ENCODE results near the gene ITGAE.
"Not testable (repeated sequence)": the region's sequence is repeated elsewhere in the genome, so short reads cannot be mapped to it uniquely, and the experiment has no call there.

The ITGAE gene

GRCh38 chr17:3761918-3762380, 39.0 kb downstream of the ITGAE start:
- DNase-seq (ENCODE audit: low read depth in 1 of 2, low spot score in 1 of 2), result no peak

- DNase-seq (ENCODE audit: low read depth in 1 of 2, low spot score in 1 of 2), result no peak
Observed at GRCh38 chr17:3761036-3761917, 39.7 kb downstream of the ITGAE start.

- no peak for DNase-seq (ENCODE audit: low read depth in 1 of 2, low spot score in 1 of 2)
Observed at GRCh38 chr17:3759597-3760216, 41.3 kb downstream of the ITGAE start.

GRCh38 chr17:3755335-3756030, 45.5 kb downstream of the ITGAE start:
- DNase-seq (ENCODE audit: low read depth in 1 of 2, low spot score in 1 of 2), result no peak

- peak; percentile 36 to 58 for DNase-seq (ENCODE audit: low read depth in 1 of 2, low spot score in 1 of 2)
Observed at GRCh38 chr17:3754458-3755334, 46.3 kb downstream of the ITGAE start.

- DNase-seq (ENCODE audit: low read depth in 1 of 2, low spot score in 1 of 2), result no peak
Observed at GRCh38 chr17:3754066-3754457, 46.9 kb downstream of the ITGAE start.

- DNase-seq (ENCODE audit: low read depth in 1 of 2, low spot score in 1 of 2), result no peak
Observed at GRCh38 chr17:3753624-3754023, 47.4 kb downstream of the ITGAE start.

GRCh38 chr17:3751836-3752235, 49.2 kb downstream of the ITGAE start:
- DNase-seq (ENCODE audit: low read depth in 1 of 2, low spot score in 1 of 2), result no peak

- no peak for DNase-seq (ENCODE audit: low read depth in 1 of 2, low spot score in 1 of 2)
Observed at GRCh38 chr17:3750926-3751325, 50.1 kb downstream of the ITGAE start.

GRCh38 chr17:3750296-3750695, 50.7 kb downstream of the ITGAE start:
- no peak for DNase-seq (ENCODE audit: low read depth in 1 of 2, low spot score in 1 of 2)

- DNase-seq (ENCODE audit: low read depth in 1 of 2, low spot score in 1 of 2), result no peak
Observed at GRCh38 chr17:3748576-3748975, 52.4 kb downstream of the ITGAE start.

- DNase-seq (ENCODE audit: low read depth in 1 of 2, low spot score in 1 of 2), result no peak
Observed at GRCh38 chr17:3747805-3748204, 53.2 kb downstream of the ITGAE start.

- no peak for DNase-seq (ENCODE audit: low read depth in 1 of 2, low spot score in 1 of 2)
Observed at GRCh38 chr17:3745071-3745470, 55.9 kb downstream of the ITGAE start.

GRCh38 chr17:3744014-3744413, 57.0 kb downstream of the ITGAE start:
- no peak for DNase-seq (ENCODE audit: low read depth in 1 of 2, low spot score in 1 of 2)

GRCh38 chr17:3740611-3741073, 60.3 kb downstream of the ITGAE start:
- no peak for DNase-seq (ENCODE audit: low read depth in 1 of 2, low spot score in 1 of 2)

- no peak for DNase-seq (ENCODE audit: low read depth in 1 of 2, low spot score in 1 of 2)
Observed at GRCh38 chr17:3739422-3740124, 61.4 kb downstream of the ITGAE start.

- peak; percentile 40 to 63 for DNase-seq (ENCODE audit: low read depth in 1 of 2, low spot score in 1 of 2)
Observed at GRCh38 chr17:3738562-3739295, 62.3 kb downstream of the ITGAE start.

GRCh38 chr17:3735515-3735914, 65.5 kb downstream of the ITGAE start:
- DNase-seq (ENCODE audit: low read depth in 1 of 2, low spot score in 1 of 2), result no peak

- not testable (repeated sequence) for DNase-seq (ENCODE audit: low read depth in 1 of 2, low spot score in 1 of 2)
Observed at GRCh38 chr17:3734911-3735276, 66.1 kb downstream of the ITGAE start.

- no peak for DNase-seq (ENCODE audit: low read depth in 1 of 2, low spot score in 1 of 2)
Observed at GRCh38 chr17:3732210-3732621, 68.8 kb downstream of the ITGAE start.

All from activated CD4-positive, alpha-beta T cell treated with anti-CD3 and anti-CD28 coated beads, Interleukin-2, amount 50 U/mL, for 24 hours (primary cell).